ENCODE results near the gene DHRS7B. TPM values are rescaled to one million over a fixed set of nuclear protein-coding genes. Genes with fewer than 3 reads are reported as not detected.
"Not testable (repeated sequence)": the region's sequence is repeated elsewhere in the genome, so short reads cannot be mapped to it uniquely, and the experiment has no call there.

The DHRS7B gene
- total RNA-seq, 4 donors from 2014 or later = 17.0 to 44.2 (median 37.4) TPM

DNA sequence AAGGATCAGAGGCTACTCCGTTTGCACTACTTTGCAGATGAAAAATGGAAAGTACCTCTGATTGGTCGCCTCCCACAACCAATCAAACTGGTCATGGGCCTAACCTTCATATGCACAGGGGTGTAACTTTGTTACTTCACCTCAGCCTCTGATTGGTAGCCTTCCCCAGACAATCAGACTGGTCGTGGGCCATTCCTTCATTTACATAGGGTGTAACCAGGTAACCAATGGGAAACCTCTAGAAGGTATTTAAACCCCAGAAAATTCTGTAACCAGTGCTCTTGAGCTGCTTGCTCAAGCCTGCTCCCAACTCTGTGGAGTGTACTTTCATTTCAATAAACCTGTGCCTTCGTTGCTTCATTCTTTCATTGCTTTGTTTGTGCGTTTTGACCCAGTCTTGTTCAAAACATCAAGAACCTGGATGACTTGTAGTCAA lies 44.7 kb upstream of the DHRS7B start:
- H3K4me3 ChIP-seq = no peak overlapping the region
- no peak for ATAC-seq
- whole genome bisulfite sequencing, 2 donors (ENCODE audit: low coverage in 1 of 2) = 71 to 89% methylated on average over 3 of the region's 5 CpGs
- no peaks in the 10 kb centered on the region for H3K9me3 ChIP-seq
- TF ChIP-seq EP300 (IDR thresholded peaks at IDR 0.05) = no peak
- TF ChIP-seq, protein P1, sequence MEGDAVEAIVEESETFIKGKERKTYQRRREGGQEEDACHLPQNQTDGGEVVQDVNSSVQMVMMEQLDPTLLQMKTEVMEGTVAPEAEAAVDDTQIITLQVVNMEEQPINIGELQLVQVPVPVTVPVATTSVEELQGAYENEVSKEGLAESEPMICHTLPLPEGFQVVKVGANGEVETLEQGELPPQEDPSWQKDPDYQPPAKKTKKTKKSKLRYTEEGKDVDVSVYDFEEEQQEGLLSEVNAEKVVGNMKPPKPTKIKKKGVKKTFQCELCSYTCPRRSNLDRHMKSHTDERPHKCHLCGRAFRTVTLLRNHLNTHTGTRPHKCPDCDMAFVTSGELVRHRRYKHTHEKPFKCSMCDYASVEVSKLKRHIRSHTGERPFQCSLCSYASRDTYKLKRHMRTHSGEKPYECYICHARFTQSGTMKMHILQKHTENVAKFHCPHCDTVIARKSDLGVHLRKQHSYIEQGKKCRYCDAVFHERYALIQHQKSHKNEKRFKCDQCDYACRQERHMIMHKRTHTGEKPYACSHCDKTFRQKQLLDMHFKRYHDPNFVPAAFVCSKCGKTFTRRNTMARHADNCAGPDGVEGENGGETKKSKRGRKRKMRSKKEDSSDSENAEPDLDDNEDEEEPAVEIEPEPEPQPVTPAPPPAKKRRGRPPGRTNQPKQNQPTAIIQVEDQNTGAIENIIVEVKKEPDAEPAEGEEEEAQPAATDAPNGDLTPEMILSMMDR (IDR thresholded peaks at IDR 0.05) = no peak
- TF ChIP-seq POLR2AphosphoS5 (IDR thresholded peaks at IDR 0.05) = no peak
- no peak for TF ChIP-seq POLR2A (IDR thresholded peaks at IDR 0.05)
- H3K27ac ChIP-seq = no peak overlapping the region
- H3K36me3 ChIP-seq = no peaks in the 10 kb centered on the region
- no peaks in the 10 kb centered on the region for H3K27me3 ChIP-seq
- H3K4me1 ChIP-seq = peaks cover 0 to 18% (median 0%) of the 10 kb centered on the region in 3 donors

DNA sequence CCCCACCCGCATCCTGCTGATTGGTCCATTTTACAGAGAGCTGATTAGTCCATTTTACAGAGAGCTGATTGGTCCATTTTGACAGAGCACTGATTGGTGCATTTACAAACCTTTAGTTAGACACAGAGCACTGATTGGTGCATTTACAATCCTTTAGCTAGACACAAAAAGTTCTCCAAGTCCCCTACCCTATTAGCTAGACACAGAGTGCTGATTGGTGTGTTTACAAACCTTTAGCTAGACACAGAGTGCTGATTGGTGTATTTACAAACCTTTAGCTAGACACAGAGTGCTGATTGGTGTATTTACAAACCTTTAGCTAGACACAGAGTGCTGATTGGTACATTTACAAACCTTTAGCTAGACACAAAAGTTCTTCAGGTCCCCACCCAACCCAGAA lies 41.5 kb upstream of the DHRS7B start:
- 100% methylated on average over 1 of the region's 1 CpG; no CpG with 5 or more reads in 1 of the 2 donors for WGBS, 2 donors (ENCODE audit: low coverage in 1 of 2)
- H3K4me3 ChIP-seq, H3K36me3 ChIP-seq, ATAC-seq, H3K27me3 ChIP-seq, H3K27ac ChIP-seq, H3K9me3 ChIP-seq, H3K4me1 ChIP-seq: not testable (repeated sequence)

DNA sequence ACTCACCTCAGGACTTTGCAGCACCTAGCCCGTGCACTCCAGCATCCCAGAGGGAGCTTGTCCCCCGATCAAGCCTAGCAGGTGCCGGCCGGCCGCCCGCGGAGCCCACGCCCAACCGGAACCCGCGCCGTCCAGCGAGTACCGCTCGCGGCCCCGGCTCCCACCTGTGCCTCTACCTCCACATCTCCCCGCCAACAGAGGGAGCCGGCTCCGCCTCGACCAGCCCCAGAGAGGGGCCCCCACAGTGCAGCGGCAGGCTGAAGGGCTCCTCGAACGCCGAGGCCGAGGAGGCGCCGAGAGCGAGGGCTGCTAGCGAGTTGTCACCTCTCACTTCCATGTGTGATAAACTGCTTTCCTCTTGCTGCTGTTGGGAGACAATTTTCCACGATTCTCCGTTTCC lies 41.1 kb upstream of the DHRS7B start:
- Histone ChIP-seq H3K36me3 (no peaks in the 10 kb centered on the region), H3K27ac (no peak overlapping the region), H3K4me1 (no peaks in the 10 kb centered on the region), H3K4me3 (no peak overlapping the region), H3K9me3 (no peaks in the 10 kb centered on the region), H3K27me3 (no peaks in the 10 kb centered on the region)
- TF ChIP-seq, protein P1 (IDR thresholded peaks at IDR 0.05) = no peak
- TF ChIP-seq POLR2A (IDR thresholded peaks at IDR 0.05) (no peak), POLR2AphosphoS5 (IDR thresholded peaks at IDR 0.05) (no peak), EP300 (IDR thresholded peaks at IDR 0.05) (no peak)
- WGBS, 2 donors (ENCODE audit: low coverage in 1 of 2) = 90 to 92% methylated on average over 2 to 3 of the region's 32 CpGs
- no peak for ATAC-seq

- Histone ChIP-seq H3K9me3 (no peaks in the 10 kb centered on the region), H3K36me3 (no peaks in the 10 kb centered on the region), H3K4me1 (no peaks in the 10 kb centered on the region), H3K4me3 (no peak overlapping the region), H3K27ac (no peak overlapping the region), H3K27me3 (no peaks in the 10 kb centered on the region)
- TF ChIP-seq EP300 (IDR thresholded peaks at IDR 0.05) (no peak), POLR2A (IDR thresholded peaks at IDR 0.05) (no peak), POLR2AphosphoS5 (IDR thresholded peaks at IDR 0.05) (no peak)
- TF ChIP-seq, protein P1 (IDR thresholded peaks at IDR 0.05) = no peak
- no peak for ATAC-seq
- 75 to 80% methylated on average over 1 of the region's 1 CpG for WGBS, 2 donors (ENCODE audit: low coverage in 1 of 2)
Observed at GRCh38 chr17:21089145-21089544, 37.6 kb upstream of the DHRS7B start.

DNA sequence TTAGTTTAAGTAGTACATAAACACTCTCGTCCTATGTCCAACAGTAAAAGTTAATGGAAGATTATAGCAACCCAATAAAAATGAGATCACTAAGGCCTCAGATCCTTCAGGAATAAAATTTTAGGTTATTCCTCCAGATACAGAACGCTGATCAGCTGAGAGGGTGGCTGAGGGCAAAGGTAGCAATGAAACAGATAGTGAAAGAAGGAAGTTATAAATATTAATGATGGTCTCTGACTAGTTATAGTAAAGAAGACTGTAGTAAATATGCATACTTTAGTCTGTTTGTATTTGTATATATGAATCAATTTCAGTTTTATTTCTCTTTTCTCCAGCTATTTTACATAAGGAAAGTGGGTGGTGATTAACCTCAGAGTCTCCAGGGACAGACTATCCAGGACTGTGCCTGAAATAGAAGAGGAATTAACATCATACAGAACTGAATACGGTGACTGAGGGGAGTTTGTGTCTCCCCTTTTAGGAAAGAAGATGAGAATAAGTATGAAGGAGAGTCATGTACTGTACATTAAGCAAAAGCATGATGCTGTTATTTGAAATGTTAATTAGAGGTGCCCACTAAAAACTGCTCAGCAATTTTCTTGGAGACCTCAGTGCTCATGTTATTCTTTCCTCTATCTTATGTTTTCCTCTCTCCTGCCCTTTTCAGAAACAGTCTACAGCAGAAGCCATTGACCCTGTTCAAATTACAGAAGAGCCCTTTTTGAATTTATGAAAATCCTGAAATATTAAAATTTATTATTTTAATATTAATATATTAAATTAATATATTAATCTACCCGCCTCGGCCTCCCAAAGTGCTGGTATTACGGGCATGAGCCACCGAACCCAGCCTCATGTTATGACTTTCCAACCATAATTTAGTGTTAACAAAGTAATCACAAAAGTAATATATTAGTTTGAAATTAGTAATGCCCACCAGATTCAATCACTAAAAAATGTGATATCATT lies 36.5 kb upstream of the DHRS7B start:
- no peaks in the 10 kb centered on the region for H3K9me3 ChIP-seq
- H3K4me3 ChIP-seq = no peak overlapping the region
- H3K27me3 ChIP-seq = no peaks in the 10 kb centered on the region
- no peaks in the 10 kb centered on the region for H3K4me1 ChIP-seq
- TF ChIP-seq POLR2AphosphoS5 (IDR thresholded peaks at IDR 0.05) (no peak), EP300 (IDR thresholded peaks at IDR 0.05) (no peak), POLR2A (IDR thresholded peaks at IDR 0.05) (no peak)
- TF ChIP-seq, protein P1 (IDR thresholded peaks at IDR 0.05) = no peak
- H3K27ac ChIP-seq = no peak overlapping the region
- ATAC-seq = no peak
- 77 to 82% methylated on average over 5 to 7 of the region's 7 CpGs for WGBS, 2 donors (ENCODE audit: low coverage in 1 of 2)
- no peaks in the 10 kb centered on the region for H3K36me3 ChIP-seq
